HL-60 (cell line): ENCODE measurements around the gene GID8.

ENCODE experiments used
- DNase-seq, 2 experiments: peaks; one replicate each; pipeline ENCODE4 v3.0.0-alpha.2; 2010 to 2020; ENCODE audit warnings: low read depth in 1 of 2, low spot score in 1 of 2
- H3K27ac ChIP-seq: fragments of 250-450 bp; sonication (Bioruptor Pico); replicated peaks from 2 replicates; pipeline ENCODE4 v1.5.1; 2020; ENCODE audit warnings: mild to moderate bottlenecking, moderate library complexity
- H3K27me3 ChIP-seq: fragments of 250-450 bp; sonication (Bioruptor Pico); 2 replicates; pipeline ENCODE4 v1.5.1; 2021; ENCODE audit warnings: mild to moderate bottlenecking, moderate library complexity; ENCODE audit not compliant: insufficient read depth, poor library complexity, severe bottlenecking
- H3K4me3 ChIP-seq: replicated peaks from 2 replicates; pipeline ENCODE4 v1.5.1; 2011; ENCODE audit warnings: mild to moderate bottlenecking, control low read depth, low read length; ENCODE audit not compliant: insufficient read depth
- GABPA ChIP-seq: IDR thresholded peaks from 2 replicates; pipeline ENCODE4 v1.6.1; 2012; ENCODE audit warnings: low read depth
- POLR2AphosphoS5 ChIP-seq: IDR thresholded peaks from 2 replicates; pipeline ENCODE4 v1.6.1; 2012; ENCODE audit warnings: low read depth
- SPI1 ChIP-seq: IDR thresholded peaks from 2 replicates; pipeline ENCODE4 v1.6.1; 2012; ENCODE audit warnings: low read depth, mild to moderate bottlenecking, borderline replicate concordance
- TF ChIP-seq, protein P1 (sequence below): IDR thresholded peaks from one replicate; pipeline ENCODE4 v1.5.1; 2011; ENCODE audit warnings: low read length, control low read depth, inconsistent platforms; ENCODE audit not compliant: insufficient read depth
- TF ChIP-seq, protein P2 (sequence below): IDR thresholded peaks from 2 replicates; pipeline ENCODE4 v1.6.1; 2012; ENCODE audit warnings: low read depth; ENCODE audit not compliant: insufficient replicate concordance

GID8 gene

DNA sequence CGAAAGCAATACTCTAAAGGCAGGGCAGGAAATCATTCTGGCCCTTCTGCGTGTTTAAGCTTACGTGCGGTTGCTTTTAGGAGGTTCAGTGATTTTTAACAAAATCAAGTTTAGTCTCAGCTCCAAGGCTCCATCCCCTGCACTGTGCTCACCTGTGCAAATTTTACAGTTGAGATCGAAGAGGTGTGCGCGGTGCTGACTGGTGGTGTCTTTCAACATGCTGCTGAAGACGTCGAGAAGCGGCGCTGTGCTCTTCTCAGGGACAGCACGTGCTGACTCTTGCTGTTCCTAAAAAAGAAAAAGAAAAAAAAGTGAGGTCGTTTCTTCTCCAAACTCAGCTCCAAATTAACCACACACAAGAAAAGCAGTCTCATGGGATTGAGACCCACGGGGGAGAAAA, 43.7 kb upstream of the GID8 start:
- DNase-seq: no peak
- H3K4me3 ChIP-seq: no peak overlapping the region
- TF ChIP-seq POLR2AphosphoS5 (no peak), SPI1 (no peak), GABPA (no peak)
- TF ChIP-seq, protein P1, sequence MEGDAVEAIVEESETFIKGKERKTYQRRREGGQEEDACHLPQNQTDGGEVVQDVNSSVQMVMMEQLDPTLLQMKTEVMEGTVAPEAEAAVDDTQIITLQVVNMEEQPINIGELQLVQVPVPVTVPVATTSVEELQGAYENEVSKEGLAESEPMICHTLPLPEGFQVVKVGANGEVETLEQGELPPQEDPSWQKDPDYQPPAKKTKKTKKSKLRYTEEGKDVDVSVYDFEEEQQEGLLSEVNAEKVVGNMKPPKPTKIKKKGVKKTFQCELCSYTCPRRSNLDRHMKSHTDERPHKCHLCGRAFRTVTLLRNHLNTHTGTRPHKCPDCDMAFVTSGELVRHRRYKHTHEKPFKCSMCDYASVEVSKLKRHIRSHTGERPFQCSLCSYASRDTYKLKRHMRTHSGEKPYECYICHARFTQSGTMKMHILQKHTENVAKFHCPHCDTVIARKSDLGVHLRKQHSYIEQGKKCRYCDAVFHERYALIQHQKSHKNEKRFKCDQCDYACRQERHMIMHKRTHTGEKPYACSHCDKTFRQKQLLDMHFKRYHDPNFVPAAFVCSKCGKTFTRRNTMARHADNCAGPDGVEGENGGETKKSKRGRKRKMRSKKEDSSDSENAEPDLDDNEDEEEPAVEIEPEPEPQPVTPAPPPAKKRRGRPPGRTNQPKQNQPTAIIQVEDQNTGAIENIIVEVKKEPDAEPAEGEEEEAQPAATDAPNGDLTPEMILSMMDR: no peak
- TF ChIP-seq, protein P2, sequence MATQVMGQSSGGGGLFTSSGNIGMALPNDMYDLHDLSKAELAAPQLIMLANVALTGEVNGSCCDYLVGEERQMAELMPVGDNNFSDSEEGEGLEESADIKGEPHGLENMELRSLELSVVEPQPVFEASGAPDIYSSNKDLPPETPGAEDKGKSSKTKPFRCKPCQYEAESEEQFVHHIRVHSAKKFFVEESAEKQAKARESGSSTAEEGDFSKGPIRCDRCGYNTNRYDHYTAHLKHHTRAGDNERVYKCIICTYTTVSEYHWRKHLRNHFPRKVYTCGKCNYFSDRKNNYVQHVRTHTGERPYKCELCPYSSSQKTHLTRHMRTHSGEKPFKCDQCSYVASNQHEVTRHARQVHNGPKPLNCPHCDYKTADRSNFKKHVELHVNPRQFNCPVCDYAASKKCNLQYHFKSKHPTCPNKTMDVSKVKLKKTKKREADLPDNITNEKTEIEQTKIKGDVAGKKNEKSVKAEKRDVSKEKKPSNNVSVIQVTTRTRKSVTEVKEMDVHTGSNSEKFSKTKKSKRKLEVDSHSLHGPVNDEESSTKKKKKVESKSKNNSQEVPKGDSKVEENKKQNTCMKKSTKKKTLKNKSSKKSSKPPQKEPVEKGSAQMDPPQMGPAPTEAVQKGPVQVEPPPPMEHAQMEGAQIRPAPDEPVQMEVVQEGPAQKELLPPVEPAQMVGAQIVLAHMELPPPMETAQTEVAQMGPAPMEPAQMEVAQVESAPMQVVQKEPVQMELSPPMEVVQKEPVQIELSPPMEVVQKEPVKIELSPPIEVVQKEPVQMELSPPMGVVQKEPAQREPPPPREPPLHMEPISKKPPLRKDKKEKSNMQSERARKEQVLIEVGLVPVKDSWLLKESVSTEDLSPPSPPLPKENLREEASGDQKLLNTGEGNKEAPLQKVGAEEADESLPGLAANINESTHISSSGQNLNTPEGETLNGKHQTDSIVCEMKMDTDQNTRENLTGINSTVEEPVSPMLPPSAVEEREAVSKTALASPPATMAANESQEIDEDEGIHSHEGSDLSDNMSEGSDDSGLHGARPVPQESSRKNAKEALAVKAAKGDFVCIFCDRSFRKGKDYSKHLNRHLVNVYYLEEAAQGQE: no peak
- H3K27ac ChIP-seq: no peak overlapping the region
- H3K27me3 ChIP-seq: no peaks in the 10 kb centered on the region

GRCh38 chr20:62895539-62895938, 42.4 kb upstream of the GID8 start:
- TF ChIP-seq POLR2AphosphoS5: no peak
- TF ChIP-seq GABPA: no peak
- TF ChIP-seq, protein P1: no peak
- no peak for TF ChIP-seq SPI1
- TF ChIP-seq, protein P2: no peak
- Histone ChIP-seq H3K27me3 (no peaks in the 10 kb centered on the region), H3K27ac (no peak overlapping the region), H3K4me3 (no peak overlapping the region)
- no peak for DNase-seq

DNA sequence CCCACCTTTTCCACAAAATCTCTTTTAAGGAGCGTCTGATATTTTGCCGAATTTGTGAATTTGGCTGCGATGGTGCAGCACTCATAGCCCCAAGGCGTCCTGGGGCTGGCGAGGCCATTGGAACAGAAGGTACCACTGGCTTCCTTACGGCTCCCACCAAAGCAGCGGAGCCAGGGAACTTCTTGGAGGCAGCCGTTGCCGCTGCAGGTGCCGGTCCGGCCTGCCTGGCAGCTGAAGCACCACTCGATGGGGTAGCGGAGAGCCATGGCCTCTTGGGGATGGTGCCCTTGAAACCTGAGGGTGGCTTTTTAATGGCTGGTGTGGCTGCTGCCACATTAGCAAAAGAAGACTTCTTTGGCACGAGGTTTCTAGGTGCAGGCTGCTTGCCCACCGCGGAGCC, 41.4 kb upstream of the GID8 start:
- Histone ChIP-seq H3K27ac (no peak overlapping the region), H3K4me3 (no peak overlapping the region), H3K27me3 (no peaks in the 10 kb centered on the region)
- TF ChIP-seq, protein P1: no peak
- TF ChIP-seq SPI1: no peak
- TF ChIP-seq, protein P2: no peak
- no peak for TF ChIP-seq POLR2AphosphoS5
- TF ChIP-seq GABPA: no peak
- DNase-seq: no peak
